GM18909 (cell line): ENCODE measurements around the gene RPRD2.

Source experiments
- ATAC-seq: cut with Tn5 transposase; IDR thresholded peaks from one replicate; pipeline ENCODE4 v1.9.1; 2021; ENCODE audit warnings: mild to moderate bottlenecking; ENCODE audit not compliant: unreplicated experiment, poor library complexity

The RPRD2 gene

GRCh38 chr1:150511985-150512660 is 148.2 kb downstream of the RPRD2 start:
- no peak for ATAC-seq

GRCh38 chr1:150512846-150513245 is 148.9 kb downstream of the RPRD2 start:
- ATAC-seq, result no peak

GRCh38 chr1:150513351-150513791 is 149.4 kb downstream of the RPRD2 start:
- no peak for ATAC-seq

GRCh38 chr1:150514260-150514659 is 150.3 kb downstream of the RPRD2 start:
- no peak for ATAC-seq

GRCh38 chr1:150514913-150515327 is 151.0 kb downstream of the RPRD2 start:
- ATAC-seq, result no peak

- peak; percentile 92 for ATAC-seq
These were observed 151.5 kb downstream of the RPRD2 start, which contains the start of gene FALEC for GRCh38 chr1:150515328-150516049. TSS of gene FALEC (plus strand) at chr1:150515752.

GRCh38 chr1:150516050-150516591 is 152.2 kb downstream of the RPRD2 start:
- no peak for ATAC-seq

- ATAC-seq, result no peak
These were observed 152.7 kb downstream of the RPRD2 start for GRCh38 chr1:150516616-150517015.

GRCh38 chr1:150521196-150521968 is 157.4 kb downstream of the RPRD2 start:
- no peak for ATAC-seq

- no peak for ATAC-seq
These were observed 161.4 kb downstream of the RPRD2 start for GRCh38 chr1:150525348-150525747.
